NCI-H128 (cell line): ENCODE results near the gene LZIC.

Experiments used
- DNase-seq: peaks from one replicate; lab custom pipeline; 2025; ENCODE audit not compliant: unreplicated experiment; lab: John Stamatoyannopoulos, UW

The LZIC gene

DNA sequence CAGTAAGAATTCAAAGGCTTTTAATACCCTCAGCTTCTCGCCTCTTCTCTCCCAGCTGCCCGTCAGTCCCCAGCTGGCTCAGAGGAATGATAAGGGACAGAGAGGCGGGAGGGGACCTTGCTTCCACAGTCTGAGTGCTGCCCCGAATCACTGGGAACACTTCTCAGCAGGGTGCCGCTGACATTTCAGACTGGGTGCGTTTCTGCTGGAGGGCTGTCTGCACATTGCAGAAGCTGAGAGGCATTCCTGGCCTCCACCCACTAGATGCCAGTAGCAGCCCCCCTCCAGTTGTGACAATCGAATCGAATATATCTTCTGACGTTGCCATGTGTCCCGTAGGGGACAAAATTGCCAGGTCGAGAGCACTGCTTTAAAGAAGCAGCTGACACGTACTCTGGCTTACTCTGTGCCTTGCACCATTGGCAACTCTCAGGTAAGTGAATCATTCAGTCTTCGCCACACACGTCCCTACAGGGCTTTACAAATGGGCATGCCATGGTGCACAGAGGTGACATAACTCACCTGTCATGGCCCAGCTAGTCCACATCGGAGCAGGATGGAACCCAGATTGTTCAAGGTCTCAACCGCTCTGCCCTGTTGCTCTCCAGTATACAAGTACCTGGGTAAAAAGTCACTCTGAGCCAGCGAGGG is 57.0 kb downstream of the LZIC start:
- DNase-seq, result no peak

DNA sequence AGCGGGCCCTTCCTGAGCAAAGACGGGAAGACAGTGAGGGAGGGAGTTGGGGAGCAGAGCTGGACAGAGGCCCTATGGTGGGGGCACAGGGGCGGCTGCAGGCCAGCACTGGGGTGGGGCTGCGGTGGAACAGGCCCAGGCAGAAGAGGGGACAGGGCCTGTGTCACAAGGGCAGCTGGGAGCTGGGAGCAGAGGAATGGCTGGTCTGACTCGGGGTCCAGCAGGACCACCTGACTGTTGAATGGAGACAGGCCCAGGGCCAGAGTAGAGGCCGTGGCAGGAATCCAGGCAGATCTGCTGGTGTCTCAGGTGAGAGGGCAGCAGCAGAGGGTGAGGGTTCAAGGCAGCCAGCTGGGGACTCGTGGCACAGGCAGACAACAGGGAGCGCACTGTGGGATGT is 58.4 kb downstream of the LZIC start:
- no peak for DNase-seq

DNA sequence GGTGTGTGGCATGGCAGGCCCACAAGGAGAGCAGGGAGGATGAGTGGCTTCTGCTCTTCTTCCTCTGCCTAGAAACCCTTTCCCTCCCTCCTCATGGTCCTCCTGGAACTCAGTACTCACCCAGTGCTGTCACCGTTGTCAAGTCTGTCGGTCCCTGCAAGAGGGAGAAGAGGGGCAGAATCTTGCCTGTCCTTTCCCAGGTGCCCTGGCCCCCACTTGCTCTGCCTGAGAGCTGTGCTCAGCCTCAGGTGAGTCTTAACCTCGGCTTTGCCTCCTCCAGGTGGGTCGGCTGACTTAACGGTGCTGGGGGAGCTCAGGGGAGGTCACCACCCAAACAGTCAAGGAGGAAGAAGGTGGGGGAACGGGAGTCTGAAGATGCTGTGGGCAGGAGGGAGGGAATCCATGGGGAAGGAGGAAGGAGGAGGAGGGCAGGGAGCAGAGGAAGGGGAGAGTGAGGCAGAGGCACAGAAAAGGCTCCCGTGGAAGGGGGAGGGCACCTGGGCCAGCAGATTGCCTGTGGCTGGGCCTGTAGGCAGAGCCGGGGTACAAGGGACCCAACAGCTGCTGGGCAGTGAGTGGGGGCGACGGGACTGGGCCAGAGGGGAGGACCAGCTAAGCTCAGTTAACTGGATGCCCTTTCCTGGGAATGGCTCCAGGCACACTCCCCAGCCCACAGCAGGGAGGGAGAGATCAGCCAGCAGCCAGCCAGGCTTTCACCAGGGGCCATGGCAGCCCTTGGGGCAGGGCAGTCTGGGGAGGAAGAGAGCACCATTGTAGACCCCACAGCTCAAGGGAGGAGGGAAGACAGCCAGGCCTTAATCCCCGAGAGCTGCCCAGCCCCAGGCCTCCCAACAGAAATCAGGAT is 59.4 kb downstream of the LZIC start:
- DNase-seq, result no peak

DNA sequence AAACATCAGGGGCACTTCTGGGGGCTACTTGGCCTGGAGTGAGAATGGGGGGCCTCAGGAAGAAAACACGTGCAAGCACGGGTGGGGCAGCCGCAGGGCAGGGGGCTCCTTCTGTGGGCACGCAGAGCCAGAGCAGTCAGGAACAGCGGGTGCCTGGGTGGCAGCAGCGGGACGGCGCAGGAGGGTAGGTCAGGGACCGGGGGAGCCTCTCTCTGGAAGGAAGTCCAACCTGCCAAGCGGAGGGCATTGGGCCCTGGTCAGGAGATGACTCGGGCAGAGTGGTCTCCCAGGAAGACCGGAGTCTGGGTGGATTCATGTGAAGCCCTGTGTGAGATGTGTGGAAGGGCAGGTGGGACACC is 60.3 kb downstream of the LZIC start:
- DNase-seq, result no peak

DNA sequence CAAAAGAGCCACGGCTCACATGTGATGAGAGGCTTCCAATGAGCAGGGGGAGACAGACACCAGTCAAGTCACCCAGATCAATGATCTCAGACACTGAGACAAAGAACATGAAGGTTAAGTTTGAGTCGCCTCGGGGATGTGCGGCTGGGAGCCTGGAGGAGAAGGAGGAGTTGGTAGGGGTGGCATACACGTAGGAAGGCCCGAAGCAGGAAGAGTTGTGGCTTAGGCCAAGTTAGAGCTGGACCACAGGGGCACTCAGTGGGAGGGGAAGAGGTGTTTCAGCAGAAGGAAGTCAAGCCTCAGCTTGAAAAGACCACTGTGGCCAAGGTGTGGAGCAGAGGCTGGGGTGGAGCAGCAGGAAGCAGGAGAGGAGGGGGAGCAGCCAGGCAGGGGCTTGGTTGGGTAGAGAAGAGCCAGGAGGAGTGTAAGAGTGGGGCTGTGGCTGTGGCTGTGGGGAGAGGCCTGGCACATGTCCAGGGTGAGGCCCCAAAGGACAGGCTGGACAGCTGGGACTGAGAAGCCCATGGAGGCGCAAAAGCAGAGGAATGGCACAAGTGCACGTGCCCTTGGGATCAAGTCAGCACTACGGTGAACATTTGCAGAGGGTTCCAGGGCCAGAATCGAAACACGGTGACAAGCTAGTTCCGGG is 60.8 kb downstream of the LZIC start:
- no peak for DNase-seq

DNA sequence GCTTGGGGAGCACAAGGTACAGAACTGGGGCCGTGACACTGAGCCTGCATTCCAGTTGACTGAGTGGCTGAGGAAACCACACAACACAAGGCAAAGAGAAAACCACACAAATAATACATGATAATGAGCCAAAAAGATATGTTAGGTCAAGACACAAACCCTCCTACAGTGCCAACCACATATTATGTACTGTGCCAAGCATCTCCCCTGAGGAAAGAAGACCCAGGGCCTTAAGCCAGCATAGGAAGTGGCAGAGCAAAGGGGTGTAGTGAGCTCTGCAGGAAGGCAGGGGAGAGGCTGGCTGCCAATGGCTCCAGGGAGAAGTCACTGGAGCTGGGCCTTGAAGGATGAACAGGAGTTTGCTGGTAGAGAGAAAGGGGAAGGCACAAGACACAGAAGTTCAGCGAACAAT is 61.3 kb downstream of the LZIC start:
- no peak for DNase-seq
